ENCODE data around the gene LRTM2.

LRTM2 gene

GRCh38 chr12:1880153-1880845, 59.9 kb downstream of the LRTM2 start:
- DNase-seq (ENCODE audit: insufficient read length, low spot score) (no peak), FAIRE-seq (no peak)

- FAIRE-seq, result no peak
- DNase-seq (ENCODE audit: insufficient read length, low spot score), result no peak
Observed at GRCh38 chr12:1880876-1881275, 60.5 kb downstream of the LRTM2 start.

- DNase-seq (ENCODE audit: insufficient read length, low spot score), result no peak
- FAIRE-seq, result no peak
Observed at GRCh38 chr12:1881301-1881700, 60.9 kb downstream of the LRTM2 start.

GRCh38 chr12:1881936-1882335, 61.6 kb downstream of the LRTM2 start:
- DNase-seq (ENCODE audit: insufficient read length, low spot score) (no peak), FAIRE-seq (no peak)

GRCh38 chr12:1882405-1882804, 62.0 kb downstream of the LRTM2 start:
- no peak for DNase-seq (ENCODE audit: insufficient read length, low spot score)
- no peak for FAIRE-seq

- no peak for FAIRE-seq
Observed at GRCh38 chr12:1882850-1883470, 62.6 kb downstream of the LRTM2 start.

GRCh38 chr12:1883513-1883912, 63.1 kb downstream of the LRTM2 start:
- FAIRE-seq (no peak), DNase-seq (ENCODE audit: insufficient read length, low spot score) (no peak)

More at GRCh38 chr12:1882850-1883470, 62.6 kb downstream of the LRTM2 start:
- DNase-seq (ENCODE audit: insufficient read length, low spot score), result no peak

- no peak for DNase-seq (ENCODE audit: insufficient read length, low spot score)
- FAIRE-seq, result no peak
Observed at GRCh38 chr12:1884651-1885050, 64.3 kb downstream of the LRTM2 start.

GRCh38 chr12:1885082-1885596, 64.8 kb downstream of the LRTM2 start:
- FAIRE-seq, result no peak
- no peak for DNase-seq (ENCODE audit: insufficient read length, low spot score)

- FAIRE-seq (no peak), DNase-seq (ENCODE audit: insufficient read length, low spot score) (no peak)
Observed at GRCh38 chr12:1885599-1886245, 65.4 kb downstream of the LRTM2 start.

Data from GM19239 (cell line).